Stimulated activated CD4-positive, alpha-beta T cell treated with anti-CD3 and anti-CD28 coated beads, Interleukin-12 subunit alpha, Interleukin-12 subunit beta, amount 100 ng/mL, for 4 hours (primary cell): ENCODE measurements around the gene DACH1.

ENCODE experiments used
- DNase-seq: peaks from one replicate; pipeline ENCODE4 v3.0.0-alpha.2; 2020

DACH1 gene

DNA sequence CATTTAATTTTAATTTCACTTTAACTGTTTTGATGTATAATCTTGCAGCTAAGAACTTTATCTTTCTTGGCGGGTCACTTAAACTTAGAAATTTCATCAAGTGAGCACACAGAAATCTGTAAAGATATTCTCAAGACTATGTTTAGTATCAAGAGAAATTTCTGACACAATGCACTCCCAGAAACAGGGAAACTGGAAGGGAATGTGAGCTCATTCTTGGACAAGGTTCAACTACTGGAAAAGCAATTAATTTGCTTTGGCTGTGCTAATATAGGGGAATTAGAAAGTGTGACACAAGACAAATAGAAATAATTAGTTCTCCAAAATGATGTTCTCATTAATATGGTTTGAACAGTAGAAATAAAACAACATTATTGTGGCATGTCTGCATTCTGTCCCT, 402.3 kb downstream of the DACH1 start:
- no peak for DNase-seq

DNA sequence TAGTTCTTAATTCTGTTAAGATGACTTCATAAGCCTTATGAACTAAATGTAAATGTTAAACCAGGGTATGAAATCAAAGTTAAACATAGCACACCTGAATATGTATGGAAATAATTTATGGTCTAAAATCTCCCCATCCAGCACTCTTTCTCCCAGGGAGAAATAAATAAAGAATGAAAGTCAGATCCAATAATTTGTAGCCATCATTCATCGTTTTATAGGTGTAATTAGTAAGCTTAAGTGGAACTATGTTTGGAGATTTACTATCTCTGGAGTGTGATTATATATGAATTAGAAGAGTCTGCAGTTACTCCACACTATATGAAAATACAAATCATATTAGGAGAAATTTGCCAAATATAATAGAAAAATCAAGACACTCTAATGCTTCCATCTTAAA, 405.1 kb downstream of the DACH1 start:
- DNase-seq: no peak

DNA sequence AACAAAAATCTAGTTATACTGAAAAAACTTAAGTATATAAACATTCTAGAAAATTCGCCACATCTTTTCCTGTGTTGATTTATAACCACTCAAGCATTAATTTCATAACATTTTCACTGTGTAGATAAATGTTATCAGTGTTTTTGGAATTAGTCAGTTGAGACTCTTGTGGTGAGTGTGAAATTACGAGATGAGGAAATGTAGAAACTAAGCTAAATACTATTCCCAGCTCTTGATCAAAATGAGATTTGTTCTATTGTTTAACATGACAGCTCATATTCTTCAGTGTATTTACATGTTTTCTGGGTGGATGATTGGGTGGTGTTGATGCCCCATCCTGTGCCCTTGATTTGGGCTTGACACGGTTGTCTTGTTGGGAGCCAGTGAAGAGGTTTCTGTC, 406.8 kb downstream of the DACH1 start:
- no peak for DNase-seq

DNA sequence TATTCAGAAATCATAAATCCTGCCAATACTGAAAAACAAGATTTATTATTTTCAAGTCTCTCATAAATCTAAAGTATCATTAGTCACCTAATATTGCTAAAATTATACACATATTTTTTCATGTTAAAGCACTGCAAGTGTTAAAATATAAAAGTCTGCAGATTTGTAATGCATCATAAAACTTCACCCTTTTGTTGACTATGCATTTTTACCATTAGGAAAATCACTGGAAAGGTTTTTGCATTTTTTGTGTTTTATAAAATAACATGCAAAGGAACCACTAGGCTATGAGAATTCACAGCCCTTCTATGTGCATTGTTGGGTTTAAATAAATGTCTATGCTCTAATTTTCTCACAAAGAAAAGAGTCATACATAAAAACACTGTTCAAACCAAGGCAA, 407.3 kb downstream of the DACH1 start:
- DNase-seq: no peak

DNA sequence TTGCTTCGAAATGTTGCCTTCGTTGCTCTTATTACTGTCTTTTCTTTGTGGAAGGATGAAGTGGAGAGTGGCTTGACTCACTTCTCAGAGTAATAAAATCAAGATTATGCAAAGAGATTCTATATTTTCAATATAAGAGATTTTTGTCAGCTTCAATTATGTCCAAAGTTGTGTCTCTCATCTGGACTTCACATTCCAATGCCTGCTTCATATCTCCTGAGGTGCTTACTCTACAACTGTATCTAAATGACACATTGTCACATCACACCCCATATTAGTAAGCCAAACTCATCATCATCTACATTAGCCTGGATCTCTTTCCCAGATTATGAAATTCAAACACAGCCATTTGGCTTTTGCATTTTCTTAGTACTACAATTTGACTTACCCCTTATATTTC, 409.4 kb downstream of the DACH1 start:
- no peak for DNase-seq

DNA sequence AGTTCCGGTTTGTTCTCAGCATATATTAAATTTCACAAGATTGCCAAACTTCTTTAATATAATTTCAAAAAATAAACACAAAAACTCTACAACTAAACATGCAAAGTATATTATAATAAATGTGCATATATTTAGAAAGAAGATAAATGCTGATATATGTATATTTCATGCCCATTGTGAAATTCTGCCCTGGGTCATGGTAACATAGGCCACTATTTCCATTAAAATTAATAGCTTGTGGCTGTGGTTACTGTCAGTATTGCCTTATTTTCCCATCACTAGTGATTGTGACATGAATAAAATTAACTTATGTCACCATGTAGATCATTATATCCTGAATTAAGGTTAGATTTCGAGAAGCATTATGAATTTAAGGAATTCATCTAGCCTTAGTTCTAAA, 410.9 kb downstream of the DACH1 start:
- DNase-seq: no peak

DNA sequence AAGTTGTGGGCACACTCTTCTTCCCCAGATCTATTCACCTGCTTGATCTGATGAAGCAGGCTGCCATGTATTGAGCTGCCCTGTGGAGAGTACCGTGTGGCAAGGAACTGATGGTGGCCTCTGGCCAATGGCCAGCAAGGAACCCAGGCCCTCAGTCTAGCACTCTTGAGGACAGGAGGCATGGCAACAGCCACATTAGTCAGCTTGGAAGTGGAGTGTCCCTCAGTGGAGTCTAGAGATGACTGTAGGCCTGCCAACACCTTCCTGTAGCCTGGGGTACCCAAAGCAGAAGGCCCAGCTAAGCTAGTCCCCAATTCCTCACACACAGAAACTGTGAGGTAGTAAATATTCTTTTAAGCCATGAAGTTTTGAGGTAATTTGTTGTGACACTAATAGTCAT, 412.5 kb downstream of the DACH1 start:
- DNase-seq: no peak

DNA sequence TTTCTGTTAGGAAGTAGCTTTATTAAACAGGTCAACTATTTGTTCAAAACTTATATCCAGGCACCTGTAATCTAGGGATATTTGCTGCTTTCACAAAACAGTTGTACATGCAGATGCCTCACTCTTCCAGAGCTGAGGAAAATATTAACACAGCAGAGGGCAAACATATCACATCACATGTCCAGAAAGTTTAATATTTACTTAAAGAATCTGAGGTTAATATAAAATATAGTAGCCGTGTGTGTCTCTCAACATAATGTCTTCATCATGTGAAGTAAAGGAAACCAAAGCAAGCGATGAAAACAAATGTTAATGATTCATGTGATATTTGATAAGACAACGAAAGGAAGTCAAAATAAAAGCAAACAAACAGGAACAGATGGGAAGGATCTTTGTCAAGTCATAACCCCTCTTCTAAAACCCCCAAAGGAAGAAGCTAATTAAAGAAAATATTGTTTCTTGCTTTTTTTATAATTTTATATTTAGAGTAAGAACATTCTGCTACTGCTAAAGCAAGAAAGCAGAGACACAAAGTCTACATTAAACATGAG, 418.8 kb downstream of the DACH1 start:
- DNase-seq: no peak

DNA sequence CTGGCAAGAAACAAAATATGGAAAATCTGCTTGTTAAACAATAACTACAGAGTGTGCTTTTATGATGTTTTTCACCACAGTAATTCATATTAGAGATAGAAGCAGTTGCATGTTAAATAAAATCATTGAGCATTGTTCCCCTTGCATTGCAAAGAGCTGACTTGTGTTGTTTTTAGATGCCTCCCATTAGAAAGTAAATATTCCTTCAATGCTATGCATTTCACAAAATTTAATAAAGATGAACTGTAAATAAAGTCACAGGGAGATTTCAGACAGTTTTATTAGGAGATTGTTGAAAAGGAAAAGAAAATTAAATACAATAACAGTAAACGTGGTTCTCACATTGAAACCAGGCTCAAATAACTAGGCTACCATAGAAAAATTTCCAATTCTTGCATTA, 429.3 kb downstream of the DACH1 start:
- DNase-seq: no peak

DNA sequence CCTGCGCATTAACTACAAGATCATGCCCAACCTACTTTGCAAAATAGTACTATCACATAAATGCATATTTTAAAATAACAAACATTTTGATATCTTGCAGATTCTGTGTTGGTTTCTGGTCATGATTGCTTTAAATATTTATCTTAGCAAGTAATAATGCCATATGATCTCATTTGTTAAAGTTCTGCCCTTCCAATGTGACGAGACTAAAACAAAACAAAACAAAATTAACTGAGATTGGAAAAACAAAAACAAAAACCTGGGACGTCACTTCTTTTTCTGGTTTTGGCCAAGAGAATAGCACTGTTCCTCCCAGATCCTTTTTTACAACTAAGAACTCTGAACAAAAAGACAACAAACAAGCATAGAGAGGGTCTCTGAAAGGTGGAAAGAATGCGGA, 436.3 kb downstream of the DACH1 start:
- no peak for DNase-seq

DNA sequence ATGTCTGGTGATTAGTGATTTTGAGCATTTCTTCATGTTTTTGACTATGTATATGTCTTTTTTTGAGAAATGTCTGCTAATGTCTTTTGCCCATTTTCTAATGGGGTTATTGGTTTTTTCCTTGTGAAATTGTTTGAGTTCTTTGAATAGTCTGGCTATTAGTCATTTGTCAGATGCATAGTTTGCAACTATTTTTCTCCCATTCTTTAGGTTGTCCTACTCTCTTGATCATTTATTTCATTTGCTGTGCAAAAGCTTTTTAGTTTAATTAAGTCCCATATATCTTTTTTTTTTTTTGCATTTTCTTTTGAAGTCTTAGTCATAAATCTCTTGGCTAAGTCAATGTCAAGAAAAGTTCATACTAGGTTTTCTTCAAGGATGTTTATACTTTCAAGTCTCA, 449.8 kb downstream of the DACH1 start:
- no peak for DNase-seq

DNA sequence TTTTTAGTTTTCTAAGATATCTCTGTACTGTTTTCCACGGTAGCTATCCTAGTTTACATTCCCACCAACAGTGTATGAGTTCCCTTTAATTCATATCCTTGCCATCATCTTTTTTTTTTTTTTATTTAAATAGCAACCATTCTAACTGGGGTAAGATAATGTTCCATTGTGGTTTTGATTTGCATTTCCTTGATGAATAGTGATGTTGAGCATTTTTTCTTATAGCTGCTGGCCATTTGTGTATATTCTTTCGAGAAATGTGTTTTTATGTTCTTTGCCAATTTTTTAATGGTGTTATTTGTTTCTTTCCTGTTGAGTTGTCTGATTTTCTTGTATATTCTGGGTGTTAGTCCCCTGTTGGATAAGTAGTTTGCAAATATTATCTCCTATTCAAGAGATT, 454.8 kb downstream of the DACH1 start:
- no peak for DNase-seq

DNA sequence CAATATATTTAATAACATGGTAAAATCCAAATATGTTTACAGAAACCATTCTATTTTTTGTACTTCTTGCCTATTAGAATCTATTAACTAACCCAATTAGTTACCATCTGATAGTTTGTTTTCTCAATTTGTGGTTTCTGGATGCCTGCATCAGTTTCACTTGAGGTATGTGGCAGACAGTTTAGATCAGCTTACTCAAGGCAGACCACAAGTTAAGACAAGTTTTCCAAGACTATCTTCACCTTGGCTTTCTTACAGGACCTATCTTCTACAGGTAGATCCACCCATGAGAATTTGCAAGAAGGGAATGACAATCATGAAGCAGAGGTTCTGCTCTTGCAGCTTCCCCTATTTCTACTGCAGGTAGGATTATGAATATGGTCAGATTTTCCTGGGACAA, 458.6 kb downstream of the DACH1 start:
- no peak for DNase-seq

DNA sequence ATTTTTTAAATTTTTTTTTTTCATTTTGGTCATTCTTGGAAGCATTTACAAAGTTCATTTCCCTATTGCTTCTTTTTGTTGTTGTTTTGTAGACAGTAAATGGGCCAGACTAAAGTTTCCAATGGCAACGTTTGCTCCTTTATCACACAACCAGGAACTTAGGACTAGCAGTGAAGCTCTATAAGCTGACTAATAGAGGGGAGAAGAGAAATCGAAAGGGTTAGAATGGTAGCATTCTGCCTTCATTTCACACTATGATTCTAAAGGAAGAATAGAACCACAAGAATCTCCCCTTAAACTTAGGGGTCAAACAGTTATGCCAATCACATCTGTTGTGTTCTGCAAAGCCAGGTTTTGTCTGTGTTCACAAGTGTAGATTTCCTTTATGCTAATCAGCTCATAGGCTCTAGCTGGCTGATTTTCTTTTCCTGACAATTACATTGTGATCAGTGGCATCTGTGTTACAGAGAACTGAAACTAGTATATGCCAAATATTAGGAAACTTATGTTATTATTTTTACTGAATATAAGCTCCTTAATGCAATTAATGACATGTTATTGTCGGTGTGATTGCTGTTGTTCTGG, 467.3 kb downstream of the DACH1 start:
- no peak for DNase-seq

DNA sequence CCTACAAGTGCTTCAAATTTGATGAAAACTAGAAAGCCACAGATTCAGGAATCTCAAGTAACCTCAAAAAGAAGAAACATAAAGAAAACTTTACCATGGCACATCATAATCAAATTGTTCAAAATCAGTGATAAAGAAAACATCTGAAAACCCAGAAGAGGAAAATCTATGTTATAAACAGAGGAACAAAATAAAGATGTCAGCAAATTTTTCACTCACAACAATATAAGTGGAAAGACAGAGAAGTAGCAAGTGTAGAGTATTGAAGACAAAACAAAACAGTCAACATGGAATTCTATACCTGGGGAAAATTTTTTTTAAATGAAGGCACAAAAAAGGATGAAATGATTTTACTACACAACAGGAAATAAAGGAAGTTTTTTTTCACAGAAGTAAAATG, 470.9 kb downstream of the DACH1 start:
- no peak for DNase-seq

DNA sequence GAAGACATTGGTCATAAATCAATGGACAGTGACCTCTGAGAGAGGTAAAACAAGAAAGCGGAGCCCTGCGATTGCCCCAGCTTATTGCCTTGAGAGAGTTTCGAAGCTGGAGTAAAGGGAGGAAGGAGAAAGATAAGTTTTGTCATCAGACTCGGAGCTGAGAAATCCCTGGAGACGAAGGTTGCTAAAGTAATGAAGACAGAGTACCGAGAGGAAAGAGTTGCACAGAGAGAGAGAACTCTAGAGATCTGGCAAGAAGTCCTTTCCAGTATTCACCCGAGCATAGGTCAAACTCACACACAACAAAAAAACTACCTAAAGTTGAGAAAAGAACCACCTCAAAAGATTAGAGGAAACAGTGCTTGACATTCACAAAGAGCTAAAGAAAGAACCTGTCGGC, 472.0 kb downstream of the DACH1 start:
- DNase-seq: no peak

DNA sequence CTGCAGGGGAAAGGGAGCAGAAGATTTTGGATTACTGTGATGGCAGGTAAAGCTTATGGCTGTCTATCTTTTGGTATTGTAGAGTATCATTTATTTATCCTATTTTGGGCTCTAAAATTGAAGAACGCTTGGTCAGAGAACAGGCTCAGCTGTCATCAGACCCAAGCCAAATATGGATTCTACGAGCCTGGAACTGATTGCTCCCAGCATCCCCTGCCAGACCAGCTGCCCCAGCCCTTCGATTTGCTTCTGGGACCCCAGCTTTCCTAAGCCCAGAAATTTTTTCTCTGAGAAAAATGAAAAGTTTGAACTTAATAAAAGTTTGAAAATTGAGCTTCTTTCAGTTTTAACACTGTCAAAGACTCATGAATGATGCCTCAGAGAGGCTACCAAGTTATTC, 472.8 kb downstream of the DACH1 start:
- no peak for DNase-seq
